ENCODE data around the gene CYP2S1. TPM values are rescaled to one million over a fixed set of nuclear protein-coding genes. Genes with fewer than 3 reads are reported as not detected.

CYP2S1 gene
- total RNA-seq, 1 experiment from 2014 or later, result 0.19 TPM

DNA sequence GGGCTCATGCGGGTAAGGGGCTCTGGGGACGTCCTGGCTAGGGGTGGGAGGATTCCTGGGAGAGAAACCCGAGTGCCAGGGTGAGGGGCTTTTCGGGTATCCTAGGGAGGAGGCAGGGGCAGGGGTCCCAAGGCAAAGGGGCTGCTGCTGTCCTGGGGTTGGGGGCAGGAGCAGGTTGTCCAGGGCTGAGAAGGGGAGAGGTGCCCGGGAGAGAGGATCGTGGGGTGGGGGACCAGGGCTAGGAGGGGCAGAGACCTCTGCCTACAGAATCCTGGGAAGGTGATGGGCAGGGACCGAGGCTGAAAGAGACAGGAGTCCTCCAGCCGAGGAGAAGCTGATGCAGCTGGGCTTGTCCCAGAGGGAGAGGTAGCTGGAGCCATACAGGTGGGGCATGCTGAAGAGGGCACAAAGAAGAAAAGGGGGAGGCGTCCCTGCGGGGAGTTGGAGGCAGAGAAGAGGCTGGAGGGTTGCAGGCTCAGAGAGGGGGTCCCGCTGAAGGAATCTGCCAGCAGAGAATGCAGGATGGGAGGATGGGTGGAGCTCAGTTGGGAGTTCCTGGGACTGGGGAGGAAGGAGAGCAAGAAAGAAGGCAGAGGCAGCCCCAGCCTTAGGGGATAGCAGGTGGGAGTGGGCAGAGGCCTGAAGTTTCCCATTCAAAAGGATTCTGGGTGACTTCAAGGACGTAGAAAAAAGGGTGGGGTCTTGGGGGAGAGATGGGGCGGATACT lies 574 bp downstream of the CYP2S1 start:
- intact Hi-C loops (cut with micrococcal nuclease; ENCODE audit: unreplicated experiment), result no loop called here
- H3K9me3 ChIP-seq (ENCODE audit: low read depth, low read length, poor library complexity, severe bottlenecking), result no peaks in the 10 kb centered on the region
- TF ChIP-seq EZH2 (IDR thresholded peaks at IDR 0.05; ENCODE audit: borderline replicate concordance, low read depth, low read length, poor library complexity, severe bottlenecking), result no peak
- TF ChIP-seq, protein P1, sequence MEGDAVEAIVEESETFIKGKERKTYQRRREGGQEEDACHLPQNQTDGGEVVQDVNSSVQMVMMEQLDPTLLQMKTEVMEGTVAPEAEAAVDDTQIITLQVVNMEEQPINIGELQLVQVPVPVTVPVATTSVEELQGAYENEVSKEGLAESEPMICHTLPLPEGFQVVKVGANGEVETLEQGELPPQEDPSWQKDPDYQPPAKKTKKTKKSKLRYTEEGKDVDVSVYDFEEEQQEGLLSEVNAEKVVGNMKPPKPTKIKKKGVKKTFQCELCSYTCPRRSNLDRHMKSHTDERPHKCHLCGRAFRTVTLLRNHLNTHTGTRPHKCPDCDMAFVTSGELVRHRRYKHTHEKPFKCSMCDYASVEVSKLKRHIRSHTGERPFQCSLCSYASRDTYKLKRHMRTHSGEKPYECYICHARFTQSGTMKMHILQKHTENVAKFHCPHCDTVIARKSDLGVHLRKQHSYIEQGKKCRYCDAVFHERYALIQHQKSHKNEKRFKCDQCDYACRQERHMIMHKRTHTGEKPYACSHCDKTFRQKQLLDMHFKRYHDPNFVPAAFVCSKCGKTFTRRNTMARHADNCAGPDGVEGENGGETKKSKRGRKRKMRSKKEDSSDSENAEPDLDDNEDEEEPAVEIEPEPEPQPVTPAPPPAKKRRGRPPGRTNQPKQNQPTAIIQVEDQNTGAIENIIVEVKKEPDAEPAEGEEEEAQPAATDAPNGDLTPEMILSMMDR (conservative IDR thresholded peaks at IDR 0.05; ENCODE audit: low read depth, low read length), result no peak
- CTCF ChIA-PET, result interaction anchor here (0.6 to 0.9 kb wide), 2 partner anchors 11 to 49 kb away, joined by 4 read pairs; no protein-coding TSS in a partner anchor
- no peak overlapping the region for H3K27ac ChIP-seq (ENCODE audit: low read depth, low read length, poor library complexity, severe bottlenecking)
- H3K27me3 ChIP-seq (replicated peaks; ENCODE audit: insufficient read depth, low read depth, low read length, poor library complexity), result peaks cover 44% of the 10 kb centered on the region
- H3K36me3 ChIP-seq (ENCODE audit: insufficient read depth, low read length, poor library complexity, severe bottlenecking), result no peaks in the 10 kb centered on the region
- peaks cover 7% of the 10 kb centered on the region for H3K4me1 ChIP-seq (ENCODE audit: insufficient read depth, low read length, poor library complexity, severe bottlenecking)
- no TSS peak for BruUV-seq (replicated peaks)
- no peak for DNase-seq (ENCODE audit: low spot score)
- H3K4me3 ChIP-seq (ENCODE audit: low read depth, low read length, poor library complexity, severe bottlenecking), result peak overlapping the region; percentile 34
- POLR2A ChIA-PET (ENCODE audit: low non-redundant PET), result no interaction called here

DNA sequence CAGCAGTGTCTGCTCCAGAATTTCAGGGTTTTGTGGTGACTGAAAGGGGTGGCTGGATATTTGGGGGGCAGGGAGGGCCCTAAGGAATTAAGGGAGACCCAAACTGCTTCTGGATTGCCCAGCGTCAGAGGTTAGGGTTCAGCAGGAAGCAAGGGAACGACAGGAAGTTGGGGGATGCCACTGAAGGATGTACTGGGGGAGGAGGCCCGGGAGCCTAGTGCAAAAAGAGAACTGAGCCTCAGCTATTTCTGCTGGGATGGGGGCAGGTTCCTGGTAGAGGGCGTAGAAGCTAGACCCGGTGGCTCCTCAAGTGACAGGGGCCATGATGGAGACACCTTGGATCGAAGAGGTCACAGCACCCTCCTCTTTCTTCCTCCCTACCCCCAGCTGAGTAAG lies 1.1 kb downstream of the CYP2S1 start:
- peaks cover 5% of the 10 kb centered on the region for H3K4me1 ChIP-seq (ENCODE audit: insufficient read depth, low read length, poor library complexity, severe bottlenecking)
- H3K27ac ChIP-seq (ENCODE audit: low read depth, low read length, poor library complexity, severe bottlenecking), result no peak overlapping the region
- TF ChIP-seq, protein P1 (conservative IDR thresholded peaks at IDR 0.05; ENCODE audit: low read depth, low read length), result no peak
- no peak for TF ChIP-seq EZH2 (IDR thresholded peaks at IDR 0.05; ENCODE audit: borderline replicate concordance, low read depth, low read length, poor library complexity, severe bottlenecking)
- peaks cover 43% of the 10 kb centered on the region for H3K27me3 ChIP-seq (replicated peaks; ENCODE audit: insufficient read depth, low read depth, low read length, poor library complexity)
- H3K9me3 ChIP-seq (ENCODE audit: low read depth, low read length, poor library complexity, severe bottlenecking), result no peaks in the 10 kb centered on the region
- ChIA-PET POLR2A (ENCODE audit: low non-redundant PET) (no interaction called here), CTCF (interaction anchor here (0.6 to 0.9 kb wide), 2 partner anchors 10 to 49 kb away, joined by 4 read pairs; no protein-coding TSS in a partner anchor)
- DNase-seq (ENCODE audit: low spot score), result no peak
- no peaks in the 10 kb centered on the region for H3K36me3 ChIP-seq (ENCODE audit: insufficient read depth, low read length, poor library complexity, severe bottlenecking)
- BruUV-seq (replicated peaks), result no TSS peak
- intact Hi-C loops (cut with micrococcal nuclease; ENCODE audit: unreplicated experiment), result no loop called here
- no peak overlapping the region for H3K4me3 ChIP-seq (ENCODE audit: low read depth, low read length, poor library complexity, severe bottlenecking)

DNA sequence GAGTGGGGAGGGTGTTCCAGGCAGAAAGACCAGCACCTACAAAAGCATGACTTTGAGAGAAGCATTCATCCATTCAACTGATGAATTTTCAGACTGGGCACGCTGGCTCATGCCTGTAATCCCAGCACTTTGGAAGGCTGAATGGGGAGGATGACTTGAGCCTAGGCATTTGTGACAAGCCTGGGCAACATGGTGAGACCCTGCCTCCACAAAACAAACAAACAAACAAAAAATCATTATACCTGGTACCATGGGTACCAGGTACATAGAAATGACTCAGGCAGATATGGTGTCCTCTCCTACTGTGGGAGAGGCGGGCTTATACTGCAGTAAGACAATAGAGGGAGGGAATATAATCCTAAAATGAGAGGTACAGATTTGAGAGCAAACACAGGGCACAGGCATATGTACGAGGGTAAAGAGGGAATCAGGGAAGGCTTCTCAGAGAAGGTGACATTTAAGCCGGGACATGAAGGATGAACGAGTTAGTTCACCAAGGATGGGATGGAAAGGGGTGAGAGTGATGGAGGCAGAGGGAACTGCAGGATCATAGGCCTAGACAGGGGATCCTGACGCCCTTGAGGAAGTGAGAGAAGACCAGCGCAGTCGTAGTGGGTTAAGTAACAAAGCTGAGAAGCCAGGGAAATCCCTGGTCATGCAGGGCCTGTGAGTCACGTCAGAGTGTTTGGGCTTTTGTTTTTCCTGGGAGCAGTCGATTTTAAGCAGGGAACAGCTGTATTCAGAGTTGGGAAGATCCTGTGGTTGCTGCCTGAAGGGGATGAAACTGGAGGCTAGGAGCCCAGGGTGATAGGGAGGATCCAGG lies 2.9 kb downstream of the CYP2S1 start:
- Histone ChIP-seq H3K27ac (ENCODE audit: low read depth, low read length, poor library complexity, severe bottlenecking) (no peak overlapping the region), H3K4me3 (ENCODE audit: low read depth, low read length, poor library complexity, severe bottlenecking) (no peak overlapping the region), H3K4me1 (ENCODE audit: insufficient read depth, low read length, poor library complexity, severe bottlenecking) (no peaks in the 10 kb centered on the region), H3K27me3 (replicated peaks; ENCODE audit: insufficient read depth, low read depth, low read length, poor library complexity) (peaks cover 30% of the 10 kb centered on the region), H3K9me3 (ENCODE audit: low read depth, low read length, poor library complexity, severe bottlenecking) (no peaks in the 10 kb centered on the region), H3K36me3 (ENCODE audit: insufficient read depth, low read length, poor library complexity, severe bottlenecking) (no peaks in the 10 kb centered on the region)
- POLR2A ChIA-PET (ENCODE audit: low non-redundant PET), result no interaction called here
- intact Hi-C loops (cut with micrococcal nuclease; ENCODE audit: unreplicated experiment), result no loop called here
- CTCF ChIA-PET, result no interaction called here
- no TSS peak for BruUV-seq (replicated peaks)
- DNase-seq (ENCODE audit: low spot score), result no peak
- TF ChIP-seq EZH2 (IDR thresholded peaks at IDR 0.05; ENCODE audit: borderline replicate concordance, low read depth, low read length, poor library complexity, severe bottlenecking), result no peak
- TF ChIP-seq, protein P1 (conservative IDR thresholded peaks at IDR 0.05; ENCODE audit: low read depth, low read length), result no peak

Data from A673 (cell line).